Stimulated activated CD8-positive, alpha-beta memory T cell treated with anti-CD3 and anti-CD28 coated beads, Interleukin-2, amount 100 ng/mL, for 48 hours (primary cell): Measurements from ENCODE around the gene ARL17B.
"Not testable (repeated sequence)": the region's sequence is repeated elsewhere in the genome, so short reads cannot be mapped to it uniquely, and the experiment has no call there.

Experiments
- DNase-seq, 2 donors: peaks; one replicate each; pipeline ENCODE4 v3.0.0-alpha.2; 2020; ENCODE audit warnings: low read depth in 2 of 2

The ARL17B gene

GRCh38 chr17:46361755-46362154 lies at the start of gene ARL17B:
ARL17B (minus strand) TSS chr17:46361766; CDS start chr17:46358397, 3,369 bp downstream.
- peak; percentile 18 to 87 for DNase-seq

DNA sequence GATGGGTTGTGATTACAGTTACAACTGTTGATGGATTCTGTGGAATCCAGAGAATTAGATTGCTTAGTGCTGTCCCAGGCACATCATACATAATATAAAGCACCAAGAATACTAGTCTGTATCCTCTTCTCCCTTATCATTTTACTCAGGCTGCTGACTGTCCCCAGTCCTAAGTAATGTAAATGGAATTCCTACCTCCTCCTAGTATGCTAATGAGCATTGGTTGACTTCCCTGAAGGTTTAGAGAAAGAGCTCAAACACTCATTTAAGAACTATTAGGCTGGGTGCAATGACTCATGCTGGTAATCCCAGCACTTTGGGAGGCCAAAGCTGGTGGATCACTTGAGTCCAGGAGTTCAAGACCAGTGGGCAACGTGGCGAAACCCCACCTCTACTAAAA lies 48.3 kb upstream of the ARL17B start:
- DNase-seq = not testable (repeated sequence)

GRCh38 chr17:46407155-46407554 lies 45.6 kb upstream of the ARL17B start:
- DNase-seq = not testable (repeated sequence)

DNA sequence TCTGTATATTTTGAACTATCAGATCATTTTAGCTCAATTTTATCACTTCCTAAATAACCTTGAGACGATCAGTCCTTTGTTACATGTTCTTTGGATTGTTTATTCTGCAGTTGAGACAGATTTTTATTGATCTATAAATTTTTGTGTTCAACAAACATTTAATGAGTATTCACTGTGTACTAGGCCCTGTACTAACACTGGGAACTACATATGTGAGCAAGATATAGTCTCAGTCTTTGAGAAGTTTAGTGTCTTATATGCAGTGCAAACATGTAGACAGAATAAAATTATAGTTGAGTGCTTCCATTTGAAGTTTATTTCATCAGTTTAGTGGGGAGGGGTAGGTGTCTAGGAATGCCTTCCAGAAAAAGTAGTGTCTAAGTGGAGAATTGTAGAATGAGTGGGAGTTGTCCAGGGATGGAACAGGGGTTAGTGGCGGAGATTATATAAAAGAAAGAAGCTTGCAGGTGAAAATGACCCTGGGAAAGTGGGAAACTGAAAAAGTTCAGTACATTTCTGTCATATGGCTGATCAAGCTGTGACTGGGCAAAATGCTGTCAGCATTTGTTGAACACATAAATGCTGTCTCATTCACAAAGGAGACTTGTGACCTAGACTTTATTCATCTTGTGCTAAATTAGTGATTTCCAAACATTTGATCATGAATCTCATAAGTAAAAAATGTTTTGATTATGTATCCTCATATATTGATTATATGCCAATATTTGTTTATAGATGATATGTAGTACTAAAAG lies 39.6 kb upstream of the ARL17B start:
- not testable (repeated sequence) for DNase-seq

DNA sequence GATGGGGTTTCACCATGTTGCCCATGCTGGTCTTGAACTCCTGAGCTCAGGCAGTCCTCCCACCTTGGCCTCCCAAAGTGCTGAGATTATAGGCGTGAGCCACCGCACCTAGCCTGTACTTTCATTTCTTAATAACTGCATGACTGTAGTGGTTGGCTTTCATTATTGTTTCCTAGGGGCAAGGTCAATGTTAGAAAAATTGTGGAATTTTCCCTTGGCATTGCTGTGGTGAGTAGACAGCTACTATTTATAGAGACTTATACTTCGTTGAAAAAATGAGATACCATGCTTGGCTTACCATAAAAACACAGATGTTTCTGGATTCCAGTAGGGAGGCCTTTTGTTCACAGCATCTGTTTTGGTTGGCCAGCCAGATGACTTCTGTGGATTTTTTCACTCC lies 39.0 kb upstream of the ARL17B start:
- DNase-seq = not testable (repeated sequence)

- not testable (repeated sequence) for DNase-seq
Observed at GRCh38 chr17:46399993-46400392, 38.4 kb upstream of the ARL17B start.

GRCh38 chr17:46396292-46396691 lies 34.7 kb upstream of the ARL17B start:
- DNase-seq = not testable (repeated sequence)

- DNase-seq = not testable (repeated sequence)
Observed at GRCh38 chr17:46393702-46394101, 32.1 kb upstream of the ARL17B start.

DNA sequence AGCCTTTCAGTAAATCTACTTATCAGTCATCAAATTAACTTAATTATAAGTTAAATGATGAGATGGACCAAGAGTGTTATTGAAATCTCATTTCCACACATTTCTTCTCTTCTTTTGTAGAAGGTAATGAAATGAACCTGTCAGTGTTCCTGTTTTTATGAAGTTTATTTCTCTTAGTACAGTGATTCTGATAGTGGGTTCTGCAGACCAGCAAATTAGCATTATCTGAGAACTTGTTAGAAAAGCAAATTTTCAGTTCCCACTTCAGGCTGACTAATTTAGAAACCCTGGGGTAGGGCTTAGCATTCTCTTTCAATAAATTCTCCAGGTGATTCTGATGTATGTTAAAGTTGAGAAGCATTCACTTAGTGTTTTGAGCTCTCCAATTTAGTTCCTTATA lies 23.9 kb upstream of the ARL17B start:
- not testable (repeated sequence) for DNase-seq

- DNase-seq = not testable (repeated sequence)
Observed at GRCh38 chr17:46383118-46383517, 21.6 kb upstream of the ARL17B start.

DNA sequence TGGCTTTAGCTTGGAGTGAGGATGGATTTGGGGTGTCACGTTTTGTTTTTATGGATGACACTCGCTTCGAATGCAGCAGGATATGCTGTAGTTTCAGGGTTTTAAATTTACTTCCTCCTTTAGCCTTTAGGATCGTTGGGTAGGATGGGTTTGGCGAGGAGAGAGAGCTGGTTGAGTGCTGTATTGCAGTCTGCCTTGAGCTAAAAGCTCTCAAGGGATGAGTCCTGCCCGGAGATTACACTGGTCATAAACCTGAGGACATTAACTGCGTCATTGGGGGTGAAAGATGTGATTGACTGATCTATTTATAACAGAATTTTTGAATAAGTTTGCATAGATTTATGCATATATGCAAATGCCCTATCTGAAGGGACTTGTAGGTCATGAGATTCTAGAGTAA lies 11.9 kb upstream of the ARL17B start:
- DNase-seq = not testable (repeated sequence)

- not testable (repeated sequence) for DNase-seq
Observed at GRCh38 chr17:46372236-46373229, 11.0 kb upstream of the ARL17B start.

- DNase-seq = not testable (repeated sequence)
Observed at GRCh38 chr17:46367520-46367919, 6.0 kb upstream of the ARL17B start.

DNA sequence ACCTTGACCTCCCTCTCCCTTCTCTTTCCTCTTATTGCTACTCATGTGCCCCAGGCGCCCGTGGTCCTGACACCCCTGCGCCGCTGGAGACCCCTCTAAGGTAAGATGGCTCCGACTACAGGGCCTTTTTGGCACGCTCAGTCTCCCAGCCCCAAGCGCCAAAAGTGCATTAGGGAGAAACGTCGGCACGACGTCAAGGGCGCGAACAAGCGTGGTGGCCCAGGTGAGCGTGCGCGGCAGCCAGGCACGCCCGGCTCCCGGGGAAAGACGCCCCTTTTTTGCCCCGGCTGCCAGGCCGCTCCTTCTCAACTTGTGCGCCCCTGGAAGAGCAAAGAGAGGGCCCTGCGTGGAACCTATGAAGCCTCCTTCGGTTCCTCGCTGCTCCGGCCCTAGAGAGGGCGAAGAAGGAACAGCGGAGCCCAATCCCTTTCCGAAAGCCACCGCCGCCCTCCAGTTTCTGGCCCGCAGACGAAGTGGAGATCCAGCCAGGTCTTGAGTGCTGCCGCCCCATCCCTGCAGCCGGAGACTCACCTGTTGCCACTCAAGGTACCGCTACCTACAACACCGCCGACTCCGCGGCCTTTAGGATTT lies 326 bp downstream of the ARL17B start:
- DNase-seq = not testable (repeated sequence)

GRCh38 chr17:46353856-46354255 lies 7.7 kb downstream of the ARL17B start:
- not testable (repeated sequence) for DNase-seq

GRCh38 chr17:46349060-46349459 lies 12.5 kb downstream of the ARL17B start:
- not testable (repeated sequence) for DNase-seq

DNA sequence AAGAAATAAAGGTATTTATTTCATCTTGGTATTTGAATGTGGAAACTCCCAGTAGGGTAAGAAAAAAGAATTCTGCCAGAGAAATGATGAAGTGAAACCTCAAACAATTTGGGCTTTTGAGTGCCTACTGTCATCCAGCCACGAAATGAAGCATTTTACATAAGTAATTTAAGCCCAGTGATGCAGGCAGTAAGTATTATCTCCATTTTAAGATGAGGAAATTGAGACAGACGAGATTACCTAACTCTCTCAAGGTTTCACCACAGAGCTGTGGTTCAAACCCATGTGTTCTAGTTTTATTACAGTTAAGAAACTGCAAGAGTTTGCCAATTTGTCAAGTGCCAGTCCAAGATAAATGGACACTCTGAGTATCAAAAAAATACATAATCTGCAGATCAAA lies 13.2 kb downstream of the ARL17B start:
- DNase-seq = not testable (repeated sequence)

- not testable (repeated sequence) for DNase-seq
Observed at GRCh38 chr17:46342131-46342530, 19.4 kb downstream of the ARL17B start.

DNA sequence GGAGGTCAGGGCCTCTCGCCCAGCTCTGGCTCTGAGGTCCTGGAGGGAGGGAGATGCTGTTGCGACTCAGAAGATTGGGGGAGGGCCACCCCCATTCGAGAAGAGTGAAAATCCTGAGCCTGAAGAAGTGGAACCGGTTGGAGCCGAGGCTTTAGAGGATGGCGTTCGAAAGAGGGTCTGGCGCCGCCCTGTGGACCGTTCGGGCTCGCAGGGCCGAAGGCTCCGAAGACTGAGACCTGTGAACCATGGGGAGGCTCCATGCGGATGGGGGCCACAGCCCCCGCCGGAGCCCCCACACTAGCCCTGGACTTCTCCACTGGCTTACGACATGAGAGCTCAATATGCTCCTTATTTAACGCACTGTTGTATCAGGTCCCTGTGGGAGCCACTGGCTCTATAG lies 20.3 kb downstream of the ARL17B start:
- DNase-seq = not testable (repeated sequence)

DNA sequence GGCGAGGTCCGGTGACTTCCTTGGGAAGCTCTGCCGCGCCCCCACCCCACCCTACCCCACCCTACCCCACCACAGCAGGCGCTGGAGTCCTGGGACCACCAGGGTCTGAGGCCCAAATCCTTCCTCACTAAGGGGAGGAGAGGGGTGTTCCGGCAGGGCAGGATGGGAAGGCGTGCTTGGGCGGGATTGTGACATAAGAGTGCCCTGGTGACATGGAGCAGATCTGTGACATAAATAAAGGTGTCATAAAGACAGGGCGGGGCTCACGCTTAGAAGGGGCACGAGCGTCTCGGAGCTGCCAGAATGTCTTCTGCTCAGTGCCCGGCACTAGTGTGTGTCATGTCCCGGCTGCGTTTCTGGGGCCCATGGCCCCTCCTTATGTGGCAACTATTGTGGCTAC lies 66.7 kb downstream of the ARL17B start, which contains the start of gene LRRC37A:
Gene LRRC37A (plus strand): TSS at position 301 of the 400 bp plus-strand sequence. CDS start 3 bp downstream, at position 304.
- DNase-seq = not testable (repeated sequence)

GRCh38 chr17:46291618-46292017 lies 69.9 kb downstream of the ARL17B start:
- DNase-seq = not testable (repeated sequence)
